Amniotic stem cell (primary cell): ENCODE results near the gene FZD2.
A peak's percentile ranks its signal among the peaks of the same experiment; 100 is the strongest.
"Not testable (repeated sequence)": the region's sequence is repeated elsewhere in the genome, so short reads cannot be mapped to it uniquely, and the experiment has no call there.

Experiments
- DNase-seq: peaks from one replicate; lab custom pipeline; 2025; lab: John Stamatoyannopoulos, UW

FZD2 gene

DNA sequence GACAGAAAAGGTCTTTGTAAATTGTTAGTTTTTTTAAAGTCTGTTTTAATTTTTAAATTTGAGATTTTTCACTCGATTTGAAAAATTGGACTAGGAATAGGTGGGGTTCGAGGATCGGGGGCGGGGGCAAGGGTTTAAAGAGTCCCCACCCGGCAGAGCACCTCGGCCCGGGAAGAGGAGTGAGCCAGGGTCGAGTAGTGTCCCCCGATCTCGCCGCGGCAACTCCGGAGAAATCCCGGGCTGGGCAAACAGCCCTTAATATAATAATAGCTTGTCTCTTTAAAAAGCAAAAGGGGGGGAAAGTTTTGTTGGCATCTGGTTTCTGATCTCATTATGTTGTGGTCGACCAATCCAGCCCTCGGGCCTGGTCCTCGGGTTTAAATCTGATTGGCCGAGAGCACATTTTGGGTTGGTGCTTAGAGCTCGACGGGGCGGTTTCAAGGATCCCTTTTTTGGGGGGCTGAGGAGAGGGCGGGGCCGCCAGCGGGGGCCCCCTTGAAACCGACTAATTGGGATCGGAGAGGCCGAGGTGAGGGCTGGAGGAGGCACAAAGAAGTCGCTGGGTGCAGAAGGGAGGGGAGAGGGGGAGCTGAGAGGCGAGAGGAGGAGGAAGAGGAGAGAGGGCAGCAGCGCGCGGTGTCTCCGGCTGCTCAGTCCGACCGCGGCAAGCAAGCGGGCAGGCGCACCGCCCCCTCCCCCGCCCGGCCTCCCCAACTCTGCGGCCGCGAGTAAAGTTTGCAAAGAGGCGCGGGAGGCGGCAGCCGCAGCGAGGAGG is at the start of gene FZD2:
Gene FZD2 (plus strand): TSS at position 653 of the 775 bp plus-strand sequence. CDS start 205 bp downstream, outside the sequence.
- peak; percentile 94 for DNase-seq

DNA sequence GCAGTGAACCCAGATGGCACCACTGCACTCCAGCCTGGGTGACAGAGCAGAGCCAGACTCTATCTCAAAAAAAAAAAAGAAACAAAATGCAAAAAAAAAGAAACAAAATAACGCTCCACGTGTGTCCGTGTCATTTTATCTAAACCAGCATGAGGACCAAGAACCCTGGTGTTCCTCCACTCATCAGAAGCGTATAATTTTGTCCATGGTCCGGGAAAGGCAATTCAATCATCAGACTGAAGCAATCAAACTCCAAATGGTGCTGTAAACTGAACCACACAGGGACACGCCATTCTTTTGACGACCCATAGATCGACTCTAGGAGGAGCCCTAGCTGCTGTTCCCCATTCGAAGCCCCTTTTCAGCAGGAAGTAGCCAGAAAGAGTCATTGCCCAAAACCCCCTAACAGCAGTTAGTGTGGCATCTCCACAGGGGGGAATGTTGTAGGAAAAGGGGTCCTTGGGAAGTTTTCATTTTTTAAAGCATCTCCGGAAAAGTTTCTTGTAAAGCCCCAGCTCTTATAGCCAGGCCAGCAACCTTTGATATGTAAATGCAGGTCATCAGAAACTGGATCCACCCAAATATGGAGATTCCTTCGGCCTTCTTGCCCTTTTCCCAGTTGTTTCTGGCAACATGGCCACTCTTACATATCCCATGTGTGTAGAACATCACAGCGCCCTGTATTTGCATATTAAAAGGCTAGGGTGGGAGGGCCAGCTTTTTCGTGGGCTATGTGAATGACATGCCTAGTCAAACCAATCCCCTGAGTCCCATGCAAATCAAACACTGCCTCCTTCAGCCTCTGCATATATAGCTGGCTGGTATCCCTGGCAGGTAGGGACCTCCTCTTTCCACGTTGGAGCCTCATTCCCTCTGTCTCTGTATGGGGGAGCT is 45.8 kb upstream of the FZD2 start:
- not testable (repeated sequence) for DNase-seq

DNA sequence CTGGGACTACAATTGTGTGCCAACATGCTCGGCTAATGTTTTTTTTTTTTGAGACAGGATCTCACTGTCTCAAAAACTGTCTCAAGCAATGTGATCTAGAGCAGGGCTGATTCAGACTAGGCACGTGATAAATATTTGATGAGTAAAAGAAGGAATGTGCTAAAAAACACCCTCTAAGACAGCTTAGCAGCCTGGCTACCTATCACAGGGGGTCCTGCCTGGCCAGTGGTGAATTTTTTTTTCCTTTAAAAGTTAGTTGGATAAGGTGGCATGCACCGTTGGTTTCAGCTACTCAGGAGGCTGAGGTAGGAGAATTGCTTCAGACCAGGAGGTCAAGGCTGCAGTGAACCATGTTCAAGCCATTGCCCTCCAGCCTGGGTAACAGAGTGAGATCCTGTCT is 39.3 kb upstream of the FZD2 start:
- DNase-seq: no peak

DNA sequence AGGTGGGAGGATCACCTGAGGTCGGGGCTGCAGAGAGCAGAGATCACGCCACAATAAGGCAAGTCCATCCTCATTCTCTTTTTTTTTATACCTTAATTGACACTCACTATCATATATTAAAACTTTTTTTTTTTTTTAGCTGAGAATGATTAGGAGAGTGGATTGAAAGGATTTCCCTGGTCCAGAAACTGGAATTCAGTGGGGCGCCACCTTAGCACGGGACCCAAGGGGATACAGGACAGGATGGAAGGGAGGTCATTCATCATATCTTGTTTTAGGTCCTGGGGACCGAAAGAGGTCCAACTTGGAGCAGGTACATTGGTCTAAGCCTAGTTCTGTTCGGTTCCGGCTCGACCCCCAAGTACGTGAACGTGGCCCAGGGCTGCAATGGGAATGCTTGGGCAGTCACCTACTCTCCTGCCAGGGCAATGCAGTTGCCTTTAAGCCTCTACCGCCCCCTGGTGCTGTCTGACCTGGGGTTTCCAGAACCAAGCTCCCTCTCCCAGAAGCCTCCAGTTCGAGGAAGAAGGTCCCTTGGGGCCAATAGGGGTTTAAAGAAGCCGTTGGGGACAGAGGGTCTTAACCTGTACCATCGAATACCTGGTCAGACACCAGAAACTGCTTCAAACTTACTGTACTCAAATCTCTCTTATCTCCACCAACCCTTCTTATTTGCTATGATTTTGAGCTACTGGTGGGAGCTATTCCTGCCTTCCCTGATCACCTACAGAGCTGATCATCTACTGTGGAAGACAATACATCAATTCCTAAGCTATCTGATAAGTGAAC is 34.2 kb upstream of the FZD2 start:
- DNase-seq: peak; percentile 22

DNA sequence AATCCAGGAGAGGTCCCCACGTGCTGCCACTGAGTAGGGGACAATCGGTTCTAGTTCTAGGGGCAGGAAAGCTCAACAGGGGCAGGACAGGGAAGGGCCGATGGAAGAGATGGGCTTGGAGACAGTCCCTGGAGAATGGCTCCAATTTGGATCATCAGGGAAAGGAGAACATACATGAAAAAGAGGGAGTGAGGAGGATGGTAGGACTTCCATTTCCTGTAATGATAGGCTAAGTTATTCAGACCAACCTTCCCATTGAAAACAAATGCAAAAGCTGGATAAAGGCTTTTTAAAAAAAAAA is 33.7 kb upstream of the FZD2 start:
- DNase-seq: no peak

DNA sequence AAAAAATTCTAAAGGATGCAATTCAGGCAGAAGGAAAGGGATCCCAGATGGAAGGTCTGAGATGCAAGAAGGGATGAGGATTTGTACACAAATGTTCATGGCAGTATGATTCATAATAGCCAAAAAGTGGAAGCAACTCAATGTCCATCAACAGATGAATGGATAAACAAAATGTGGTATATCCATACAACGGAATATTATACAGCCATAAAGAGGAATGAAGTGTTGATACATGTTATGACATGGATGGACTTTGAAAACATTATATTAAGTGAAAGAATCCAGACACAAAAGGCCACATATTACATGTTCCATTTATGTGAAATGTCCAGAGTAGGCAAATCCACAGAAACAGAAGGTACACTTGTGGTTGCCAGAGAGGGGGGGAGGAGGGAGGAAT is 30.2 kb upstream of the FZD2 start:
- no peak for DNase-seq

DNA sequence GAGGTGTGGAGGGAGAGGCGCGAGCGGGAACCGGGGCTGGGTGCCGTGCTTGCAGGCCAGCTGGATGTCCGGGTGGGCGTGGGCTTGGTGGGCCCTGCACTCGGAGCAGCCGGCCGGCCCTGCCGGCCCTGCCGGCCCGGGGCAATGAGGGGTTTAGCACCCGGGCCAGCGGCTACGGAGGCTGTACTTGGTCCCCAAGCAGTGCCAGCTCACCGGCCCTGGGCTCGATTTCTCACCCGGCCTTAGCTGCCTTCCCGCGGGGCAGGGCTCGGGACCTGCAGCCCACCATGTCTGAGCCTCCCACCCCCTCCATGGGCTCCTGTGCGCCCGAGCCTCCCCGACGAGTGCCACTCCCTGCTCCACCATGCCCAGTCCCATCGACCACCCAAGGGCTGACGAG is 29.3 kb upstream of the FZD2 start:
- DNase-seq: no peak

DNA sequence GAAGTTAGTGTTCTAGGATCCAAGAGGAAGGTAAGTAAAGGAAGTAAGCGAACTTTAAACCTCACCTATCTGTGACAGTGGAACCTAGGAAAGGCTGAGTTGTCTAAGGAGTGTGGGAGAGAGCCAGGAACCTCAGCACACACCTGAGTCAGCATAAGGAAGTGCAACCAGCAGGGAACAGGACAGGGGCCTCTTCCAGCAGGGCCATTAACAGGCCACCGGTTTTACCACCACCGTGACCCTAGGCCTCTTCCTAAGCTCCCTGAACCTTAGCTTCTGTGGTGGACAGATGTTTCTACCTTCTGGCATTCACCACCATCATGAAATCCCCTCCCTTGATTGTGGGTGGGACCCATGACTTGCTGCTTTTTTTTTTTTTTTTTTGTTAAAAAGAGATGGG is 27.4 kb upstream of the FZD2 start:
- DNase-seq: no peak

DNA sequence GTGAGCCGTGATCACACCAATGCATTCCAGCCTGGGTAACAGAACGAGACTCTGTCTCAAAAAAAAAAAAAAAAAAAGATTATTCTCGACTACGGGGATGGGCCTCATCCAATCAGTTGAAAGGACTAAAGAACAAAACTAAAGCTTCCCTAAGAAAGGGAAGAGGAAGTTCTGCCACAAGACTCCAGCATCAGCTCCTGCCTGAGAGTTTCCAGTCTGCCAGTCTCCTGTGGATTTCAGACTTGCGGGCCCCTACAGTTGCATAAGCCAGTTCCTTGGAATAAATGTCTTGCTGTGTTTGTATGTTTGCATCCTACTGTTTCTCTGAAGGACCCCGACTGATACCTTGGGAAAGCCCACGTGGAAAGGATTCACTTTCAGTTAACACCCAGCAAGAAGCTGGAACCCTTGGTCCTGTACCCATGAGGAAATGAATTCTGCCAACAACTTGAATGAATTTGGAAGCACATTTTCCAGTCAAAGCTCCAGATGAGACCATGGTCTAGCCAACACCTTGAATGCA is 26.3 kb upstream of the FZD2 start:
- no peak for DNase-seq

DNA sequence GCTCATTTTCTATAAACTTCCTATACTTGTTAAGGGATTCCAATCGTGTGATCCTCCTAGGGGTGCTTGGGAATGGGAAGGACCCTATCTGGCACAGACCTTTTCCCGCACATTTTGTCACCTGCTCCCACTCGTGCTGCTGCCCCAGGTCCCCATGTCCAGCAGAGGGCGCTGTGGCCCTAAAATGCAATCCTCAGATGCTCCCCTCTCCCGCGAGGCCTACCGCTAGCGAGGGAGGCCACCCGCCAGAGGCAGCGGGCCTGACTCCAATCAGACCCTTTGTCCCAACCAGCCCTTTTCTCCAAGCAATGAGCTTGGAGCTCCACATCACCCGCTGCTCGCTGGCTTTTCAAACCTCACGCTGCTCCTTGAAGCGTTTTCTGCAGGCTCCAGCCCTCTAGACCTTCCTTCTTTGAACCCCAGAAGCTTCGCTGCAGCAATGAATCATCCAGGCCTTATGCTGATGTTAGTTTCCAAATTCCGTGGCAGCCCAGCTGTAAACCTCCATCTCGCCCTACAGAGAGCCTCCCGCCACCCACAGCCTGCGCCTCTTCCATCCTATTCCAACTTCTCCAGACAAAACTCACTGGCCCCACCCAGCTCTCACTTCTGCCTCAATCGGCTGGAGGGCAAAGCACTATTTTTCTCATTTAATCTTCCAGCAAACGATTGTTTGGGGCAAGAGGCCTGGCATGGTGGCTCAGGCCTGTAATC is 23.6 kb upstream of the FZD2 start:
- peak; percentile 72 for DNase-seq

DNA sequence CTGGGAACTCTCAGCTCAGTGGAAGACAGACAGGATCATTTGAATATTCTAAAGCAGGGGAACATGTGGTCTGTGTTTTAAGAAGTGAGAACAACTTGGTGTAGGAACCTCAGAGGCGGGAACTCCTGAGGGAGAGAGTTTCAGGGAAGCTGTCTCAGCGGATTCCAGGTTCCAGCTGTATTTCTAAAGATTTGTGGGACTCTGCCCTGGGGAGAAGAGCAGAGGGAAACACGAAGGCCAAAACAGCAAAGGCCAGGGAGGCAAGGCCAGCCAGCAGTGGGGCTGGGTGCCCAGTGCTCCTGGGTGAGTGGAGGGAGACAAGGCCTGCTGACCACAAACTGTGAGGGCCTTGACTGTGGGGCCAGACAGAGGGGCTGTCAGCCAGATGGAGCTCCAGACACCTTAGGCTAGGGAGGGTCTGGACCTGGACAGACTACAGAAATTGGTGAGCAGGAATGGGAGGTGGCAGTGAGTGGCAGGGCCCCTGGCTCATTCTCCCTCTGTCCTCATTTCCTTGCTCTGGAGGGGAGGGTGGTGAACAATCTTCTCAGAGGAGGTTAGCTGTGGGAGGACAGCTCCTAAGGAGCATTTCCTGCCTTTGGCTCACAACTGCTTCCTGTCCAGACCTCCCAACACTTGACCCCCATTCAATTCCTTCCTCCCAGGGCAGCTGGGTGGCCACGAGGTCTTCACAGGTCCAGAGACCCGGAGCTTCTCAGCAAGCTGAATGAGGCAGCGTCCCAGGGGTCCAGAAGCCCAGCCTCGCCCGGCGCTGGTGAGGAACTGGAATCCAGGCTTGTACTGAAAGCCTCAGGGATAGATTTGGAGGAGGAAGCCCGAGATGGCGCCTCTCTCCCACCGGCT is 21.0 kb upstream of the FZD2 start:
- no peak for DNase-seq

DNA sequence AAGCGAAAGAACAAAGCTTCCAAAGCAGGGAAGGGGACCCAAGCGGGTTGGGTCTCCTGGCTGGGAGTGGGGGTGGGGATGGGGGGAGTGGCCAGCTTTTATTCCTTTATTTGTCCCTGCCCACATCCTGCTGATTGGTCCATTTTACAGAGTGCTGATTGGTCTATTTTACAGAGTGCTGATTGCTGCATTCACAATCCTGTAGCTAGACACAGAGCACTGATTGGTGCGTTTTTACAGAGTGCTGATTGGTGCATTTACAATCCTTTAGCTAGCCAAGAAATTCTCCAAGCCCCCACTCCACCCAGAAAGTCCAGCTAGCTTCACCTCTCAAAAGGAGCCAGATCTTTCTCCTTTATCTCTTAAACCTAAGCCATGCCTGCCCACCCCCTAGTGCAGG is 19.4 kb upstream of the FZD2 start:
- DNase-seq: not testable (repeated sequence)

DNA sequence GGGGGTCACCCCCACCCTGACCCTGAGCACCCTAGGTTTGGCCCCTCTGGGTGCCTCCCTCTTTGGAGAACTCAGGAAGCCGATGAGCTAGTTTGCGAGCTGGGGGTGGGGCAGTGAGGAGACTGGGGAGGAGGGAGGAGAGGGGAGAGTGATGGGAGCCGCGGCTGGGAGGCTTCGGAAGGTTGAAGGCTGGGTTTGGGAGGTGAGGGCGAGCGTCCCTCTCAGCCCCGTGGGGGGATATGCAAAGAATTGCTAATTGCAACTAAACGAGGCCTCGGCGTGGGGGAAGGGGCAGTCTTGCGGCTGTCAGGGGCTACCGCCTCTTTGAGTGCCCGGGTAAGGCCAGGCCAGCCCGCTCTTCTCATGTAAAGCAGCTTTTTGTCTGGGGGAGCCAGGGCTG is 17.6 kb upstream of the FZD2 start:
- no peak for DNase-seq

DNA sequence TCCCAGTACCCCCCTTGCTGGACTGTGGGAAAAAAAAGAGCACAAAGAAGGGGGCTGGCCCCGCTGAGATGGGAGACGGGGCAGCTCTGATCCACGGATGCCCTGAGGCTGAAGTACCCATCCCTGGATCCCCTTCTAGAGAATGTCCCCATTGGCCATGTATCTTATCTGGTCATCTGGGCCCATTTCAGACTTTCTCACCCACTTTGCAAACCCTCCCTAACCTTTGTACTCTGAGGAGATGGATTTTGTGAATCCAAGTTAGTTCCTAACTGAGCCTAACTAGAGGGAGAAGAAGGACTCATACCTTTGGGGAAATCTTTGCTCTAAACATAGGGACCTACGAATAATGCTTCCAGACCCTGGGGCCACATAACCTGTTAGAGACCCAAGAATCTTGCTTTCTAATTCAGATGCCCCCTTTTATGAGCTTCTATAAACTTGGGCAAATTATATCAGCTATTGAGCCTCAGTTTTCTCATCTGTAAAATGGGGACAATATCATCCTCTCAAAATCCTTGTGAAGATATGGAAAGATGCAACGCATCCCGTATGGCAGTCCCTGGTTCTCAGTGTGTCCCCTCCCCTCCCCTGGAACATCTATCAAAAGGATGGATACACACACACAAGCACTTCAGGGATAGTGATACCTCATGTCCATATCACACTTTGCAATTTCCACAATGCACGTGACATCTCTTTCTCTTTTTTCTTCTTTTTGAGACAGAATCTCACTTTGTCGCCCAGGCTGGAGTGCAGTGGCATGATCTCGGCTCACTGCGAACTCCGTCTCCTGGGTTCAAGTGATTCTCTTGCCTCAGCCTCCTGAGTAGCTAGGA is 16.8 kb upstream of the FZD2 start:
- DNase-seq: no peak

DNA sequence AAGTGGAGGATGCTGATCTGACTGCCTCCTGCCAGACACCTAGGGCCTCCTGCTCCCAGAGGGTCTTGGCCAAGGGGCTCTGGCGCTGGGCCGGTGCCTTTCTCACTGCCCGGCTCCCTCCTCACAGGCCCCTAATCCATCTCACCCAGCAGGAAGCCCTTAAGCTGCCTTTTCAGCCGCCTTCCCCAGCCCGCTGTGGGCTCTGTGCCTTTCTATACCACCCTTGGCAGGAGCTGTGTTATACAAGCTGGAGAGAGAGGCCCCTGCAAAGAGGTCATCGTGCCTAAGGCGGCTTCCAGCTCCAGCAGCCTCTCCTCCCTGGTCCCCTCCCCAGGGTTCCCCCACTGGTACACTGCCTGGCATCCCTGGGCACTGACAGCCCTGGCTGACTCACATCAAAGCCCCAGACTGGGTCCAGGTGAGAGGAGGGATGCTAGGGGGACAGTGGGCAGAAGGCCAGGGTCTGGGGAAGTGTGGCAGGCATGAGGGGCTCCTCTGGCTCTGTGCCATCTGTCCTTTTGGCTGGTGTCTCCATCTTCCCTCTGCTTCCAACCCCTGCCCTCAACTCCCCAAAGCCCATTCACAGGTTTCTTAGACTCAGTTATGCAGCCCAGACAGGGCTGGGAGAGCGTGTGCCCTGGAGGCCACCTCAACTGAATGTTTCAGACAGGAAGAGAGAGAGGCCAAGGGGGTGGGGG is 15.3 kb upstream of the FZD2 start:
- DNase-seq: no peak

DNA sequence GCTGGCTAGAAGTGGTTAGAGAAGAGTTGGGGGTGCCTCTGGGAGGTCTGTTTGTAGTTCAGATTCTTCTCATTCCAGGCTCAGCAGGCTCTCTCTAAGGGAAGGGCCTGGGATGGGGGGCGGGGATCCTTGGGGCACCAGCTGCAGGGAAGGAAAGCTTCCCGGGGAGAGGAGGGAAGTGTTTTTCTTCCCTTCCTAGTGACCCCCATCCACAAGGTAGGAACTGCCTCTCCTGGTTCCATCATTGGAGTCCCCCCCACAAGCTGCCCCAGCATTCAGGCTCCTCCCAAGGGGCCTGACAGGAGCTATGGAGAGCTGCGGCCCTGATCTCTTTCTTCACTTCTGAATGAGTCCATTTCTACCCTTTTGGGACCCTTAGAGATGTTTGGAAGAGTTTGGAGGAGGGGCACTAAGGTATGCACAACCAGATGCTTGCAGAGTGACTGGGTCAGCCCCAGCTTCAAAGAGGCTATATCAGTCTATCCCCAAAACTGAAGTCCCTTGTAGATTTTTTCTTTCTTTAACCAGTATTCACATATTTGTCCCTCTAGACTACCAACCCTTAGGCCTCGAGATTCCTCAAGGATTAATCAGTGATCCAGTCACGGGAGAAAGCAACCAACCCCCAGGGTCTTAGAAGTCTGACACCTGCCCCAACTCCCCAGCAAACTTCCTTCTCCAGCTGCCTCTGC is 13.9 kb upstream of the FZD2 start:
- peak; percentile 63 for DNase-seq

DNA sequence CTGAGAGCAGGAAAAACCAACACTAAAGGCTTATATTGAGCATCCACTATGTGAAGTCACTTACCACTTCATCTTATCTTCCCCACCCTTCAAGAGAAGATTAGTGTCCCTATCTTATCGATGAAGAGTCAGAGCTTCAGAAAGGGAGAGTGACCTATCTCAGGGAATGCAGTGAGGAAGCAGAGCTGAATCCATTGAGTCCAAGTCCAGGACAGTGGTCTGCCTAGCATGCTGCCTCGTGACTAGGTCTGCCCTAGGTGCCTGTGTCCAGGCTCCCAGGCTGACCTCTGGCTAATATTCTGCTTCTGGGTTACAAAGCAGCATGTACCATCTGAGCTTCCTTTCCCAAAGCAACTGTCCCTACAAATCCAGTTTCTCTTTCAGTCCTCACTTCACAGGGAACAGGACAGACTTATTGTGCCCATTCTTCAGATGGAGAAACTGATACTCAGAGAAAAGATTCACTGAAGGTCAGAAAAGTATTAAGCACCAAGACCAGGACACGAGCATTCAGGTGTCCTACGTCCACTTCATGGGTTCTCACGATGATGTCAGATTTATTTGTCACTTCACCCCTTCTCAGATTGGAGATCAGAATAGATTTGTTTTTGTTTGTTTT is 13.3 kb upstream of the FZD2 start:
- DNase-seq: no peak
